ENCODE data around the gene GSTA1.
"Not testable (repeated sequence)": the region's sequence is repeated elsewhere in the genome, so short reads cannot be mapped to it uniquely, and the experiment has no call there.

GSTA1 gene

DNA sequence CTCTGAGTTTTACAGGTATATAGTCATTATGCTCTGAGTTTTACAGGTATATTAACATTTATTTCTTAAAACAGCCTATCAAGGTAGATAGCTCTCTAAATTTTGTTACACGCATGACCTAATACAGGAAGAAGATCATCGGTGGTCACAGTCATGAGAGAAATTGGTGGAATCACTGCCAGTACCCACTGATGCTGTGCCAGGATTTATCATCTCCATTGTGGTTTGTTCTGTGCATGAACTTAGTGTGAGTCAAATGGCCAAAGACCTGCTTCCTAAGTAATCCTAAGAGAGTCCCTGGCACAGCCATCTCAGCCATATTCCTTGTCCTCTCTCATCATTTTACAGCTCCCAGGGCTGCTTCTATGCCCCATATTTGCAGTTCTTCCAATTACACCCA is 50.5 kb downstream of the GSTA1 start:
- DNase-seq: not testable (repeated sequence)

GRCh38 chr6:52752310-52752709 is 51.3 kb downstream of the GSTA1 start:
- DNase-seq: no peak

DNA sequence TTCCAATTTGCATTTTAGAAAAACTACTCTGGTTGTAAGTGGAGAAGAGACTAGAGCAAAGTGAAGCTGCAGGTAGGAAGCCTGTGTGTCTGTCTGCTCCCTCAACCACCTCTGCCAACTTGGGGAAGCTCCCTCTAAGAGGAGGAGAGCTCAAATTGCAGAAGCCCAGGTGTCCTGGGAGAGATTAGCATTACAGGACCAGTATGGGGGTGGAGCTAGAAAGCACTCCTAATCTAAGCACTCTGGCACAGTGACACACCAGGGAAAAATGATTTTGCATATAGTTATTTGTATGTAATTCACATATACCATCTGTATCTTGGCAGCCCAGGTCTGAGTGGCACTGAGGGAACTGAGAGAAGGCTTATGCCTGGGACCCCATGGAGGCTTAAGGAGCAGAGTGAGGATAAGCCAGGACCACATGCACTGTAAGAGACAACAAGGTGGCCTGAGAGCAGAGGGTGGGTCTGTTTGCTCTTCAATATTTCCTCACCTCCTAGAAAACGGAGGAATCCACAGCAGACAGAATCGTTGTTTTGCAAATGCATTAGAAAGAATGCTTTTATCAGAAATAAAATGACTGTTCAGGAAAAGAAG is 54.0 kb downstream of the GSTA1 start:
- DNase-seq: no peak

DNA sequence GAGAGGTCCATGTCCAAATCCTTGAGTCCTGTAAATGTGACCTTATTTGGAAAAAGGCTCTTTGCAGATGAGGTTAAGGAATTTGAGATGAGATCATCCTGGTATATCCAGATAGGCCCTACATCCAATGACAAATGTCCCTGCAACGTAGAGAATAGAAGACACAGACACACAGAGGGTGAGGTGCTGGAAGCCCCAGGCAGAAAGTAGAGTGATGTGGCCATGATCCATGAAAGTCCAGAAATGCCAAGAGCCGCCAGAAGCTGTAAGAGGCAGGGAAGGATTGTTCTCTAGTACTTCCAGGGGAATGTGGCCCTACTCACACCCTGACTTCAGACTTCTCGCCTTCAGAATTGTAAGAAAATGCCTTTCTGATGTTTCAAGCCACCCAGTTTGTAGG is 56.3 kb downstream of the GSTA1 start:
- DNase-seq: not testable (repeated sequence)

GRCh38 chr6:52746213-52746612 is 57.4 kb downstream of the GSTA1 start:
- no peak for DNase-seq

DNA sequence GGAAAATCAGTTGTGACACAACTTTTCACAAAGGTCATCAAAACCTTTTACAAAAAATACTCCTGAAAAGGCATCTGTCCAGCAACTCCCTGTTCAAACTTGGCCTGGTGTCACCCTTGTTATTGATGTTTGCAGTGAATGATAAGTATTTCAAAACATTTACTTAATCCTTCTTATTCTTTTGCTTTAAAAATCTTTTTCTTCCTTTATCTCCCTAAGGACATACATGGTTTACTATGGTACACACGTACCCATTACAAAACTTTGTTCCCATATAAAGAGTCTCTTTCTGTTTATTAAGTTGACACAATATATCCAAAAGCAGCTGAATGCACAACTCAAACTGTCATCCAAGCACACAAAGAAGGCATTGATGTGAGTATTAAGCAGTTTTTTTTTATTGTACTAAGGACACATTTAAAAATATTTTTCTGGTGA is 57.8 kb downstream of the GSTA1 start:
- DNase-seq: no peak

GRCh38 chr6:52741872-52742271 is 61.7 kb downstream of the GSTA1 start:
- no peak for DNase-seq
